Neural progenitor cell (in vitro differentiated cells): ENCODE results near the gene GTF2F2.

ENCODE experiments used
- EZH2 ChIP-seq: fragments of 200-600 bp; sonication (generic); IDR thresholded peaks from 2 replicates; pipeline ENCODE4 v1.6.1; 2017; ENCODE audit warnings: antibody characterized with exemption, mild to moderate bottlenecking, moderate library complexity
- EZH2phosphoT487 ChIP-seq: fragments of 200-600 bp; sonication (generic); IDR thresholded peaks from 2 replicates; pipeline ENCODE4 v1.6.1; 2017; ENCODE audit warnings: antibody characterized with exemption
- TF ChIP-seq, protein P1 (sequence below): fragments of 200-600 bp; sonication (generic); IDR thresholded peaks from 2 replicates; pipeline ENCODE4 v1.5.1; 2017; ENCODE audit warnings: antibody characterized with exemption, mild to moderate bottlenecking

DNA sequence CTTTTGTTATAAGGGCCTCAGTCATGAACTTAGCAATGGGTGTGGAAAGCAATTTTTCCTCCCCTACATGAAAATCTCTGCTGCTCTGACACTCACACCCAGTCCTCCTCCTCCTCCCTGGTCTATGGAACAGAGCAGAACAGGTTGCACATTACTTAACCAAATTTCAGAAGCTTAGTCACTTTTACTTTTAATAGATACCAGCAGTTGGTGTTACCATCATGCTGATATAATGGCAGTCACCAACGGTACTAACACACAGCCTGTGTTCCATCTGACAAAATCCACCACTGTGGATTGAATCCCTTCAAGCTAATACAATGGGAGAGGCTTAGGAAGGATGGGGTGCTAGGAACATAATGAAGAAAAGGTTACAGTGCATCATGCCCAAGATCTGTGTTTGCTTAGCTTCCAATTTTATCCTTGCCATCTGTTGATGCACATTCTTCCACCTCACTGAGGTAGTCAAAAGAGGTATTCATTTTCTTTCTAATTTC is 210.9 kb downstream of the GTF2F2 start:
- TF ChIP-seq, protein P1, sequence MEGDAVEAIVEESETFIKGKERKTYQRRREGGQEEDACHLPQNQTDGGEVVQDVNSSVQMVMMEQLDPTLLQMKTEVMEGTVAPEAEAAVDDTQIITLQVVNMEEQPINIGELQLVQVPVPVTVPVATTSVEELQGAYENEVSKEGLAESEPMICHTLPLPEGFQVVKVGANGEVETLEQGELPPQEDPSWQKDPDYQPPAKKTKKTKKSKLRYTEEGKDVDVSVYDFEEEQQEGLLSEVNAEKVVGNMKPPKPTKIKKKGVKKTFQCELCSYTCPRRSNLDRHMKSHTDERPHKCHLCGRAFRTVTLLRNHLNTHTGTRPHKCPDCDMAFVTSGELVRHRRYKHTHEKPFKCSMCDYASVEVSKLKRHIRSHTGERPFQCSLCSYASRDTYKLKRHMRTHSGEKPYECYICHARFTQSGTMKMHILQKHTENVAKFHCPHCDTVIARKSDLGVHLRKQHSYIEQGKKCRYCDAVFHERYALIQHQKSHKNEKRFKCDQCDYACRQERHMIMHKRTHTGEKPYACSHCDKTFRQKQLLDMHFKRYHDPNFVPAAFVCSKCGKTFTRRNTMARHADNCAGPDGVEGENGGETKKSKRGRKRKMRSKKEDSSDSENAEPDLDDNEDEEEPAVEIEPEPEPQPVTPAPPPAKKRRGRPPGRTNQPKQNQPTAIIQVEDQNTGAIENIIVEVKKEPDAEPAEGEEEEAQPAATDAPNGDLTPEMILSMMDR, result no peak
- TF ChIP-seq EZH2, result no peak
- TF ChIP-seq EZH2phosphoT487, result no peak
